Hematopoietic multipotent progenitor cell treated with erythropoietin and hydrocortisone succinate and interleukin-3 and kit ligand, for 8 days (in vitro differentiated cells): Measurements from ENCODE around the gene PGF.

ENCODE experiments used
- DNase-seq: peaks from one replicate; pipeline ENCODE4 v3.0.0-alpha.2; 2015

Gene PGF

GRCh38 chr14:74954947-74955228 lies 509 bp downstream of the PGF start:
- no peak for DNase-seq

GRCh38 chr14:74954232-74954946 lies 1.0 kb downstream of the PGF start:
- DNase-seq: no peak

GRCh38 chr14:74953686-74954085 lies 1.7 kb downstream of the PGF start:
- DNase-seq: no peak

DNA sequence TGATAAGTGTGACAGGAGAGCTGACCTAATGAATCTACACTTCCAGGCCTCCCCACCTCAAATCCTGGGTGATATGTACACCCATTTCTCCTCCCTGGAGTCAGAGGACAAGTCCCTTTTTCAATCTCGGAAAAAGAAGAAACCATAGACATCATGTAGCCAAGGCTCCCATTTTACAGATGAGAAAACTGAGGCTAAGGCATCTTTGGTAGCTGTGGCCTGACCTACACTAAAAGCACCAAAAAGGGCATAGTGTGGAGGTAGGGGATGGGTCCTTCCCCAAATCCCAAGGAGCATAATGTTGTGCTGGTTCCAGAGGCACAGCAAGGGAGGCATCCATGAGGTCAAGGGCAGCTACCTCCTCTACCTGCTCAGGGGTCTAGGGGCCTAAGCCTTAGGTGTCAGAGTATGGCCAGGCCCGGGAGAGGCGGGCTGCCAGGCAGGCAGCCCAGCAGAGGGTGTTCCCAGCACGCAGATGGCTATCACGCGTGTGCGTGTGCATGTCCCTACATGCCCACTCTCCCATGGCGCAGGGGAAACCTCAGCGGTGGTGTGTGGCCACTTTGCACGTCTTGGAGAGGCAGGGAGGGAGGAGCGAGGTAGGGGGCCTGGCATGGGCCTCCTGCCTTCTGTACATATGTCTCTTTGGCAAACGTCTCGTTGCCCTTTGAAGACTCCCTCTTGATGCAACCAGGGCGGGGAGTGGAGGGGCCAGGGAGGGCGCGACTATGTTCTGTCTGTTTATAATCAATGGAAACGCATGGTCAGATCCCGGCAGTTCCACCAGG lies 2.5 kb downstream of the PGF start:
- peak; percentile 45 for DNase-seq

DNA sequence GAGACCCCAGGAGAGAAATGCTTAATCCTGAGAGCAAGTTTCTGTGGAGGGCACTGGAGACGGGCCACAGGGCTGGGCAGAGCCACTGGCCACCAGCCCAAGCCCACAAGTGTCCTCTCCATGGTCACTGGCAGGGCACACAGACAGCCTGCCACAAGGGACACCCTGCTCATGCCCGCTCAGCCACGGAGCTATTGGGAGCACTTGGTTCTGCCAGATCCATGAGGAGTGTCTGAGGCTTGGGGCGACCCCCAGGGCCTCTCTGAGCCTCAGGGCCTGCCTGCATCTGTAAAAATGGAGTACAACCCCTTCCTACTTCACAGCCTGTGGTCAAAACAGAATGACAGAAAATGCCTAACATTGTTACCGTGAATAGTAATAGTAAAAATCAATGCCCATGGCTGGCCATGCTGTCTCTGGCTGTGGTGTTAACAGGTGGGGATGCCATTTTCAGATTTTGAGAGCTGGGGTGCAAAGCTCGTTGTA lies 3.2 kb downstream of the PGF start:
- DNase-seq: no peak

DNA sequence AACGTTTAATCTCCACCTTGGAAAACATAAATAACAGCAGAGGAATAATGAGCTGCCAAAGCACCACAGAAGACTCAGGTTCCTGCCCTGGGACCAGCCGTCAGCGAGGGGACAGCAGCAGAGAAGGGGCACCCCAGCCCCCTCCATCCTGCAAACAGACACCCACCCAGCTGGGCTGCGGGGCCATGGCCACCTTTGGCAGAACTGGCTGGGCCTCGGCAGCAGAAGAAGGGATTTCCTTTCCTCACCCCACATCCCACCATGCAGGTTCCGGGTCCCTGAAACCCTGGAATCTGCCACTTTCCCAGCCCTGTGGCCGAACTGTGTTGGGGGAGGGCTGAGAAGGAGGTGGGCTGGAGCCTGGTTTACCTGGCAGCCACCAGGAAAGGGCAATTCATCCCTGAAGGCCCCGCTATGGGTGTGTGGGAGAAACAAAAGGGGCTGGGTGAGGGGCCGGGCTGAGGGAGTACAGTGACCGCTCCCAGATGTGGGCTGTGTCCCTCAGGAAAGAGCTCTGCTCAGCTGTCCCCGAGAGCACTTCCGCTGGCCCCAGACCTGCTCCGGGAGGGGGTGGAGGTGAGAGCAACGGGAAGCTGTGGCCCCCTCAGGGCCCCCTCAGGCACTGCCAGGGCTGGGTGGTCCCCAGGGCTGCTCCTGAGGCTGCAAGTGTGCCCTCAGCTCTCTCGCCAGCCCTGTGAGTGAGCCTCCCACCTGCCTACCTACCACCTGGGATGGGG lies 3.8 kb downstream of the PGF start:
- no peak for DNase-seq

DNA sequence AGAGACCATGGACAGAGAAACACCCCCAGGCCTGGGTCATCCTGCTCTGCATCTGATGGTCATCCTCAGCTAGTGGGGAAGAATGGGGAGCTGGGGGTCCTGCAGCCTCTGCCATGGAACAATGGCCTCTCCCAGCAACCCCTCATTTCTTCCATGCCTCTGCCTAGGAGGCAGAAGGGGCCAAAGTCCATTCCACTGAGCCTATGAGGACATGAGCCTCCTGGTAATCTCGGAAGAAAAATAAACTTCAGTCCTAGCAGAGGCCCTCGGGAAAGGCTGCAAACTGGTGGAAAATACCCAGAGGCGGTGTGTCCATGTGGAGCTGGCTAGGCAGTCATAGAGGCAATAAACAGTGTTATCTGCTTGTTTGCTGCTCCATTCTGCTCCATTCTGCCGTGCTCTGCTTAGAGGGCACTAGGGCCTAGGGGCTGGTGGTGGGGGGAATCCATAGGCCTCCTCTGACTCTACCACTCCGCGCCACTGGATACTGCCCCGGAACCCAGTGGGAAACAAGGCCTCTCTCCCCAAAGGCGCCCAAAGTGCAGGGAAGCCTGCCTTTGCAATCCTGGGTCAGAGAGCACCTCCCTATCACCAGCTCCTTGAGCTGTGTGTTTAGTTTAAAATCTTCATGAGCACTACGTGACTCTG lies 4.5 kb downstream of the PGF start:
- no peak for DNase-seq

- peak; percentile 72 for DNase-seq
Observed at GRCh38 chr14:74949859-74950573, 5.4 kb downstream of the PGF start.

DNA sequence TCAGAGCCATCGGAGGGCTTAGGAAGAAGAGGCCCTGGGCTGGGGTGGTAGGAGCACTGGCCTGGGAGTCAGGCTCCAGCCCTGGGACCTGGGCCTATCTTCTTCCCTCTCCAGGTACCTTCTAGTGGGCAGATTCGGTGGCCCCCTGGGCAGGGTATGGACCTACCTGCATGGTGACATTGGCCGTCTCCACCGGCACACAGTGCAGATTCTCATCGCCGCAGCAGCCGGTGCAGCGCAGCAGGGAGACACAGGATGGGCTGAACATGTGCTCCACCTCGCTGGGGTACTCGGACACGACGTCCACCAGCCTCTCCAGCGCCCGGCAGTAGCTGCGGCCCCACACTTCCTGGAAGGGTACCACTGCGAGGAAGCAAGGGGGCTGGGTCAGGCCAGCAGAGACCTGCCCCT lies 6.2 kb downstream of the PGF start:
- DNase-seq: no peak

GRCh38 chr14:74948228-74949175 lies 6.9 kb downstream of the PGF start:
- no peak for DNase-seq

DNA sequence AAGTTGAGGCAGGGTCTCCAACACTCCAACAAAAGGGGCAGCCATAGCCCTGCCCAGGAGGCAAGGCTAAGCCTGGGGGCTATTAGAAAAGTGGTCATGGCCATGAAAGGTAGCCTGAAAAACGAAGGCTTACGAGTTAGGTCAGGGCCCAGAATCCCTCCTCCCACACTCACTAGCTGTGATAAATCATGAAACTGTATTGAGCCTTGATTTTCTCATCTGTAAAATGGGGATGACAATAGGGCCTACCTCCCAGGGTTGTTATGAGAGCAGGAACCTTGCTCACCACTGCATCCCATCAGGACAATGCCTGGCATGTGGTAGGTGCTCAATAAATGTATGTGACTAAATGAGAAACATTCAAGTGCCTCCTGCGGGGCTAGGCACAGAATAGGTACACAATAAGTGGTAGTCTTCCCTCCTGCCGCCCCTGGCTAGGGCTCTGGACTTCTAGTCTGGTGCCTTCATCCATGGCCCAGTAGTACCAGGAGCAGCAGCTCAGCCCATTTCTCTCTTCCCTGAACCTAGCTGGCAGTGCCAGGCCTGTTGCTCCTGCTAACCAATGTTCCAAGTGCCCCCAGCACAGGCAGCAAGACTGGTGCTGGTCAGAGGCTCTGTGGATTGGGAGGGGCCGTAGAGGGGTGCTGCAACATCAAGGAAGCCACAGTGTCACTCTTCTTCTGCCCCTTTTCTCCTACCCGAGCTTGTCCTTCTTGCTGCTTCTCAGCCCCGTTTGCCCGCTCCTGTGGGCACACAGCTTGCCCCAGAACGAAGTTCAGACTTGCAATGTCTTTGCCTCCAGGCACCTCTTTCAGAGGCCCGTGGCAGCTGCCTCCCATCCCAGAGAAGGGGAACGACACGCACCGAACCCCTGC lies 7.8 kb downstream of the PGF start:
- no peak for DNase-seq

- no peak for DNase-seq
Observed at GRCh38 chr14:74946659-74947281, 8.6 kb downstream of the PGF start.

GRCh38 chr14:74945852-74946658 lies 9.3 kb downstream of the PGF start:
- DNase-seq: peak; percentile 84

GRCh38 chr14:74945261-74945851 lies 10.0 kb downstream of the PGF start:
- DNase-seq: peak; percentile 67

DNA sequence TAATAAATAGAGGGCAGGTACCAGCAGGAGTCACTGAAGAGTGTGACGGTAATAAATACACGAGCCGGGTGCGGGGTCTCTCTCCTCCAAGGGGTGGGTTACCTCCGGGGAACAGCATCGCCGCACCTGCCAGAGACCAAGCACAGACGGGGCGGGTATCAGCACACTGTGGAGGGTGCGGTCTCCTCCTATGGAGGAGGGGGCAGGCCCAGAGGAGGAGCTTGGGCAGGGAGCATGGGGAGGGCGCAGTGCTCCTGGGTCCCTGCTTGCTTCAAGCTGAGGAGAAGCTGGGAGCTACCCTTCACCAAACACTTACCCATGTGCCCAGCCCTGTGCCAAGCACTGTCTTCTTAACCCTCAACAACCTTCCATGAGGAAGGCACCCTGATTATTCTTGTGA lies 12.8 kb downstream of the PGF start:
- peak; percentile 53 for DNase-seq

- no peak for DNase-seq
Observed at GRCh38 chr14:74942181-74942580, 13.2 kb downstream of the PGF start.

DNA sequence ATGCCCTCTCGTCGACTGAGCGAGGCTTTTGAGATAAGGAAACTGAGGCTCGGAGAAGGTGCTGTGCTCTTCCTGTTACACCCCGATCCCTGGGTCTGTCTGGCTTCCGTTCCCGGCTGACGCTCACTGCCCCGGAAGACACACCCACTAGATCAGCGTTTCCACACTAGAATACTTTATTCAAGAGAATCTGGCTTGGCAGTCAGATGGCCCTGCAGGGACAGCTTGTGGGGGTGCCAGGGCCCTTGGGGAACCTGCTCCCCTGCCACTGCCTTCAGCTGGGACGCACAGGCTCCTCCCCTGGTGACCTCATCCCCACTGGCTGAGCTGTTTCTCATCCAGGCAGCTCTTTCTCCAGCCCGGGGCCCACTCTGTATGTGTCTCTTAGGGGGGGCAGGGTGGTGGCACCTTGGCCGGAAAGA lies 13.7 kb downstream of the PGF start:
- peak; percentile 83 for DNase-seq

- DNase-seq: no peak
Observed at GRCh38 chr14:74940956-74941565, 14.3 kb downstream of the PGF start.
